Measurements from ENCODE around the gene NUP205.
A peak's percentile ranks its signal among the peaks of the same experiment; 100 is the strongest.

Gene NUP205

GRCh38 chr7:135552148-135552547 lies 5.6 kb upstream of the NUP205 start:
- no peak for TF ChIP-seq CTCF (IDR thresholded peaks at IDR 0.05; ENCODE audit: insufficient read depth, low read length, missing control alignments)
- no peak overlapping the region for H3K4me3 ChIP-seq (ENCODE audit: low read depth, low read length)
- ChIA-PET POLR2A (no interaction called here), CTCF (interaction anchor here (0.8 to 1.8 kb wide), 2 partner anchors 264 to 271 kb away, joined by 3 to 7 read pairs; no protein-coding TSS in a partner anchor)
- no peak for DNase-seq (ENCODE audit: low read depth, low spot score)

GRCh38 chr7:135553346-135553745 lies 4.4 kb upstream of the NUP205 start:
- ChIA-PET CTCF (interaction anchor here (1.8 kb wide), 1 partner anchor 272 kb away, joined by 7 read pairs; no protein-coding TSS in a partner anchor), POLR2A (no interaction called here)
- H3K4me3 ChIP-seq (ENCODE audit: low read depth, low read length): no peak overlapping the region
- TF ChIP-seq CTCF (IDR thresholded peaks at IDR 0.05; ENCODE audit: insufficient read depth, low read length, missing control alignments): no peak
- no peak for DNase-seq (ENCODE audit: low read depth, low spot score)

GRCh38 chr7:135558337-135558767 lies 635 bp downstream of the NUP205 start:
- DNase-seq (ENCODE audit: low read depth, low spot score): no peak
- peak overlapping the region; percentile 86 for H3K4me3 ChIP-seq (ENCODE audit: low read depth, low read length)
- ChIA-PET CTCF (interaction anchor here (0.7 to 3.9 kb wide), 21 partner anchors 11 to 300 kb away, joined by 3 to 95 read pairs (median 4); no protein-coding TSS in a partner anchor), POLR2A (no interaction called here)
- peak; percentile 49 for TF ChIP-seq CTCF (IDR thresholded peaks at IDR 0.05; ENCODE audit: insufficient read depth, low read length, missing control alignments)

GRCh38 chr7:135558881-135559280 lies 1.2 kb downstream of the NUP205 start:
- TF ChIP-seq CTCF (IDR thresholded peaks at IDR 0.05; ENCODE audit: insufficient read depth, low read length, missing control alignments): no peak
- ChIA-PET POLR2A (no interaction called here), CTCF (interaction anchor here (0.7 to 3.9 kb wide), 20 partner anchors 10 to 301 kb away, joined by 3 to 95 read pairs (median 4); no protein-coding TSS in a partner anchor)
- DNase-seq (ENCODE audit: low read depth, low spot score): no peak
- peak overlapping the region; percentile 86 for H3K4me3 ChIP-seq (ENCODE audit: low read depth, low read length)

GRCh38 chr7:135560631-135561030 lies 2.9 kb downstream of the NUP205 start:
- no peak for DNase-seq (ENCODE audit: low read depth, low spot score)

GRCh38 chr7:135562720-135563119 lies 5.0 kb downstream of the NUP205 start:
- no peak overlapping the region for H3K4me3 ChIP-seq (ENCODE audit: low read depth, low read length)
- POLR2A ChIA-PET: no interaction called here
- CTCF ChIA-PET: interaction anchor here (1.1 kb wide), 1 partner anchor 288 kb away, joined by 4 read pairs; no protein-coding TSS in a partner anchor
- TF ChIP-seq CTCF (IDR thresholded peaks at IDR 0.05; ENCODE audit: insufficient read depth, low read length, missing control alignments): no peak
- DNase-seq (ENCODE audit: low read depth, low spot score): no peak

More at GRCh38 chr7:135560631-135561030, 2.9 kb downstream of the NUP205 start:
- CTCF ChIA-PET: interaction anchor here (3.9 kb wide), 2 partner anchors 280 to 285 kb away, joined by 24 to 95 read pairs; no protein-coding TSS in a partner anchor
- no peak for TF ChIP-seq CTCF (IDR thresholded peaks at IDR 0.05; ENCODE audit: insufficient read depth, low read length, missing control alignments)
- POLR2A ChIA-PET: no interaction called here
- H3K4me3 ChIP-seq (ENCODE audit: low read depth, low read length): no peak overlapping the region
